SU-DHL-6 (cell line): ENCODE measurements around the gene FOXP2.
"Not testable (repeated sequence)": the region's sequence is repeated elsewhere in the genome, so short reads cannot be mapped to it uniquely, and the experiment has no call there.

ENCODE experiments used
- H2AFZ ChIP-seq: fragments of 200-600 bp; sonication (generic); 2 replicates; pipeline ENCODE4 v1.6.1; 2014; ENCODE audit warnings: low read depth, mild to moderate bottlenecking, moderate library complexity, mixed read lengths, antibody characterized with exemption, low read length; ENCODE audit not compliant: severe bottlenecking
- H3F3A ChIP-seq: fragments of 200-600 bp; shearing (Covaris generic); 2 replicates; pipeline ENCODE4 v1.6.0; 2016; ENCODE audit warnings: antibody characterized with exemption, mild to moderate bottlenecking; ENCODE audit not compliant: insufficient read depth
- H3K27ac ChIP-seq: fragments of 200-600 bp; sonication (generic); 2 replicates; pipeline ENCODE4 v1.5.1; 2016; ENCODE audit warnings: low read depth, mild to moderate bottlenecking, low read length, moderate library complexity, mixed read lengths
- H3K27me3 ChIP-seq: fragments of 200-600 bp; sonication (generic), shearing (Covaris generic); 2 replicates; pipeline ENCODE4 v1.6.0; 2014; ENCODE audit warnings: mild to moderate bottlenecking, low read length
- H3K36me3 ChIP-seq: fragments of 200-600 bp; sonication (generic); 2 replicates; pipeline ENCODE4 v1.6.1; 2014; ENCODE audit warnings: mild to moderate bottlenecking, low read length, mixed read lengths
- H3K4me2 ChIP-seq: fragments of 300-600, 200-600 bp; shearing (Covaris generic), sonication (generic); 2 replicates; pipeline ENCODE4 v1.6.0; 2014; ENCODE audit warnings: low read length, low read depth, mild to moderate bottlenecking; ENCODE audit not compliant: poor library complexity, severe bottlenecking
- H3K4me3 ChIP-seq: fragments of 200-600 bp; sonication (generic); 2 replicates; pipeline ENCODE4 v1.5.1; 2014; ENCODE audit warnings: antibody characterized with exemption, low read length, mild to moderate bottlenecking, mixed read lengths; ENCODE audit not compliant: insufficient read depth, poor library complexity, severe bottlenecking
- H3K79me2 ChIP-seq: fragments of 200-600 bp; sonication (generic); 2 replicates; pipeline ENCODE4 v1.6.1; 2014; ENCODE audit warnings: mild to moderate bottlenecking, low read length, moderate library complexity; ENCODE audit not compliant: insufficient read depth
- H3K9ac ChIP-seq: fragments of 200-600 bp; sonication (generic); 2 replicates; pipeline ENCODE4 v1.7.0; 2014; ENCODE audit warnings: mild to moderate bottlenecking, low read length
- H3K9me2 ChIP-seq: fragments of 200-600 bp; sonication (generic); replicated peaks from 2 replicates; pipeline ENCODE4 v1.6.1; 2014; ENCODE audit warnings: low read length; ENCODE audit not compliant: insufficient read depth
- H3K9me3 ChIP-seq: fragments of 200-600 bp; sonication (generic); 2 replicates; pipeline ENCODE4 v1.6.1; 2014; ENCODE audit warnings: low read length, mixed read lengths; ENCODE audit not compliant: insufficient read depth
- H4K20me1 ChIP-seq: fragments of 200-600 bp; sonication (generic); 2 replicates; pipeline ENCODE4 v1.6.1; 2014; ENCODE audit warnings: low read depth, mild to moderate bottlenecking, antibody characterized with exemption, low read length, moderate library complexity, mixed read lengths
- EZH2phosphoT487 ChIP-seq: fragments of 200-600 bp; sonication (generic), shearing (Covaris generic); conservative IDR thresholded peaks from 2 replicates; pipeline ENCODE4 v1.6.1; 2018; ENCODE audit warnings: mild to moderate bottlenecking, antibody characterized with exemption, low read length, moderate library complexity, mixed read lengths
- TF ChIP-seq, protein P1 (sequence below): fragments of 200-600 bp; sonication (generic); IDR thresholded peaks from one replicate; pipeline ENCODE4 v1.5.1; 2017; ENCODE audit warnings: antibody characterized with exemption, mild to moderate bottlenecking, low read length, moderate library complexity; ENCODE audit not compliant: insufficient read depth, poor library complexity, severe bottlenecking

The FOXP2 gene

DNA sequence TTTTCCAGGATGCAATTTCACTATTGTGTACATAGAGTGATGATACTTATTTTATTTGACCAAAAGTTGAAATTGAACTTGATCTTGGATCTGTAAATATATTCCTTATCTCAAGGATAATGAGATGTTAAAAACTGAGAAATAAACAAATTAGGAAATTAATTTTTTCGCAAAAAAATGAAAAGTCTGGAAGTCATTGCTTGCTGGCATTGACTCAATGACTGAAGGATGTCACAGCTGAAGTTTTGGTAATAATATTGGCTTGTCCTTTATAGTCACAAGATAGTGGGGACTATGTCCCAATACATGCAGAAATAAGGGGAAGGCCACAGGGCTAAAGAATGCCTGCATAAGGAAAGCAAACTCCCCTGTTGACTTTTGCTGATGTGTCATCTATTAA, 92.8 kb downstream of the FOXP2 start:
- Histone ChIP-seq H2AFZ (no peak overlapping the region), H3K4me2 (no peak overlapping the region), H3K27ac (no peak overlapping the region), H3K27me3 (no peaks in the 10 kb centered on the region), H3F3A (no peaks in the 10 kb centered on the region), H3K4me3 (no peak overlapping the region), H3K36me3 (no peaks in the 10 kb centered on the region), H3K79me2 (no peaks in the 10 kb centered on the region), H3K9me2 (no peaks in the 10 kb centered on the region), H4K20me1 (no peaks in the 10 kb centered on the region), H3K9me3 (no peaks in the 10 kb centered on the region), H3K9ac (no peak overlapping the region)
- TF ChIP-seq EZH2phosphoT487: no peak
- TF ChIP-seq, protein P1, sequence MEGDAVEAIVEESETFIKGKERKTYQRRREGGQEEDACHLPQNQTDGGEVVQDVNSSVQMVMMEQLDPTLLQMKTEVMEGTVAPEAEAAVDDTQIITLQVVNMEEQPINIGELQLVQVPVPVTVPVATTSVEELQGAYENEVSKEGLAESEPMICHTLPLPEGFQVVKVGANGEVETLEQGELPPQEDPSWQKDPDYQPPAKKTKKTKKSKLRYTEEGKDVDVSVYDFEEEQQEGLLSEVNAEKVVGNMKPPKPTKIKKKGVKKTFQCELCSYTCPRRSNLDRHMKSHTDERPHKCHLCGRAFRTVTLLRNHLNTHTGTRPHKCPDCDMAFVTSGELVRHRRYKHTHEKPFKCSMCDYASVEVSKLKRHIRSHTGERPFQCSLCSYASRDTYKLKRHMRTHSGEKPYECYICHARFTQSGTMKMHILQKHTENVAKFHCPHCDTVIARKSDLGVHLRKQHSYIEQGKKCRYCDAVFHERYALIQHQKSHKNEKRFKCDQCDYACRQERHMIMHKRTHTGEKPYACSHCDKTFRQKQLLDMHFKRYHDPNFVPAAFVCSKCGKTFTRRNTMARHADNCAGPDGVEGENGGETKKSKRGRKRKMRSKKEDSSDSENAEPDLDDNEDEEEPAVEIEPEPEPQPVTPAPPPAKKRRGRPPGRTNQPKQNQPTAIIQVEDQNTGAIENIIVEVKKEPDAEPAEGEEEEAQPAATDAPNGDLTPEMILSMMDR: no peak

- Histone ChIP-seq H3K27ac (no peak overlapping the region), H3K9me3 (no peaks in the 10 kb centered on the region), H3K27me3 (no peaks in the 10 kb centered on the region), H3K79me2 (no peaks in the 10 kb centered on the region), H3K9ac (no peak overlapping the region), H3F3A (no peaks in the 10 kb centered on the region), H3K9me2 (no peaks in the 10 kb centered on the region), H2AFZ (no peak overlapping the region), H3K36me3 (no peaks in the 10 kb centered on the region), H3K4me2 (no peak overlapping the region), H4K20me1 (no peaks in the 10 kb centered on the region), H3K4me3 (no peak overlapping the region)
- TF ChIP-seq EZH2phosphoT487: no peak
- TF ChIP-seq, protein P1: no peak
Measured at GRCh38 chr7:114508086-114508485, 93.5 kb downstream of the FOXP2 start.

- not testable (repeated sequence) for H3K27me3 ChIP-seq, H3K9ac ChIP-seq, H3K4me3 ChIP-seq, H3K27ac ChIP-seq, H3K36me3 ChIP-seq, H4K20me1 ChIP-seq, H3K9me3 ChIP-seq, H3F3A ChIP-seq, H3K79me2 ChIP-seq, H3K4me2 ChIP-seq, H3K9me2 ChIP-seq, H2AFZ ChIP-seq
Measured at GRCh38 chr7:114510824-114511223, 96.2 kb downstream of the FOXP2 start.

DNA sequence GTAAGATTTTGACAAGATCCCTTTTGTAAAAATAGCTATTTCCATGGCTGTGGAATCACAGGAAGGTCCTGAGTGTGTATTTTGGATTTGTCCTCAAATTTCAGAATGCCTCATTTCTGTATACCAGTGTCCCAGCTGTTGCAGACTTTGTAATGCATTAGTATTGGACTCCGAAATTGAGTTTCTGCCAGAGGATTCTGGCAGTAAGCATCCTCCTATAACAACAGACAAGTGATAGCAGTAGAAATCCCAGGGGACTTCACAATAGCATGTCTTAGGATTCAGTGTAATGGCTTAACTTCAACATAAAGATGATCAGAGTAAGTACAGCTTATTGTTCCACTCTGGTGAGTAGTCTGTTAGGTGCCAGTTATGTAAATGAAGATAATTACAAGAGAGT, 104.6 kb downstream of the FOXP2 start:
- Histone ChIP-seq H4K20me1 (no peaks in the 10 kb centered on the region), H3K4me3 (no peak overlapping the region), H3K27ac (no peak overlapping the region), H3K9me2 (no peaks in the 10 kb centered on the region), H3K9ac (no peak overlapping the region), H2AFZ (no peak overlapping the region), H3K9me3 (no peaks in the 10 kb centered on the region), H3K4me2 (no peak overlapping the region), H3K79me2 (no peaks in the 10 kb centered on the region), H3F3A (no peaks in the 10 kb centered on the region), H3K27me3 (no peaks in the 10 kb centered on the region), H3K36me3 (no peaks in the 10 kb centered on the region)
- TF ChIP-seq, protein P1: no peak
- TF ChIP-seq EZH2phosphoT487: no peak
